SK-N-SH (cell line): ENCODE results near the gene DOCK4. TPM values are rescaled to one million over a fixed set of nuclear protein-coding genes. Genes with fewer than 3 reads are reported as not detected.
"Not testable (repeated sequence)": the region's sequence is repeated elsewhere in the genome, so short reads cannot be mapped to it uniquely, and the experiment has no call there.

ENCODE experiments used
- CTCF ChIA-PET: fragments of 300-600, 350-600 bp; formaldehyde crosslinking; extraction: SDS; loops from one replicate; lab custom pipeline; 2021; lab: Yijun Ruan, JAX
- POLR2A ChIA-PET: fragments of 350-600 bp; sonication (Branson Sonifier 250); formaldehyde crosslinking; extraction: SDS; loops from one replicate; lab custom pipeline; 2020; ENCODE audit warnings: antibody characterized with exemption, inconsistent platforms; lab: Yijun Ruan, JAX
- DNase-seq: peaks from one replicate; pipeline ENCODE4 v3.0.0; 2012
- H2AFZ ChIP-seq: fragments of 200-600 bp; sonication (generic); 2 replicates; pipeline ENCODE4 v1.8.1; 2016; ENCODE audit warnings: antibody characterized with exemption, mild to moderate bottlenecking, low read depth
- H3F3A ChIP-seq: fragments of 200-600 bp; sonication (generic); replicated peaks from 2 replicates; pipeline ENCODE3; 2016; ENCODE audit warnings: antibody characterized with exemption, mild to moderate bottlenecking; ENCODE audit not compliant: insufficient read depth
- H3K27ac ChIP-seq, 2 experiments: fragments of 200-500 bp in 1 of 2; fragments of 200-600 bp in 1 of 2; sonication (Bioruptor generic) in 1 of 2; sonication (generic), shearing (Covaris generic) in 1 of 2; 2 replicates each; pipeline versions ENCODE4 v1.5.1 to v1.6.1; 2014 to 2016; ENCODE audit warnings: low read depth in 2 of 2, inconsistent platforms in 1 of 2, low read length in 1 of 2, mild to moderate bottlenecking in 1 of 2, mixed read lengths in 1 of 2
- H3K27me3 ChIP-seq: fragments of 200-600 bp; sonication (generic), shearing (Covaris generic); 2 replicates; pipeline ENCODE4 v1.6.1; 2016; ENCODE audit warnings: mixed run types; ENCODE audit not compliant: insufficient read depth
- H3K36me3 ChIP-seq, 2 experiments: fragments of 200-500 bp in 1 of 2; fragments of 200-600 bp in 1 of 2; sonication (Bioruptor generic) in 1 of 2; sonication (generic) in 1 of 2; replicated peaks in 1 of 2; 2 replicates each; pipeline versions ENCODE3 to v1.5.1; 2014 to 2016; ENCODE audit warnings: low read length in 1 of 2, mild to moderate bottlenecking in 1 of 2; ENCODE audit not compliant: insufficient read depth in 2 of 2, control insufficient read depth in 1 of 2
- H3K4me1 ChIP-seq, 2 experiments: fragments of 200-500 bp in 1 of 2; fragments of 200-600 bp in 1 of 2; sonication (Bioruptor generic) in 1 of 2; sonication (generic), shearing (Covaris generic) in 1 of 2; 2 replicates each; pipeline versions ENCODE4 v1.5.1 to v1.6.1; 2014 to 2016; ENCODE audit warnings: low read depth in 1 of 2, low read length in 1 of 2, mixed run types in 1 of 2; ENCODE audit not compliant: insufficient read depth in 2 of 2, control insufficient read depth in 1 of 2
- H3K4me2 ChIP-seq: fragments of 200-600 bp; sonication (generic), shearing (Covaris generic); 2 replicates; pipeline ENCODE4 v1.6.1; 2017; ENCODE audit warnings: mixed run types
- H3K4me3 ChIP-seq, 2 experiments: fragments of 200-500 bp in 1 of 2; fragments of 200-600 bp in 1 of 2; sonication (Bioruptor generic) in 1 of 2; sonication (generic), shearing (Covaris generic) in 1 of 2; 2 replicates each; pipeline versions ENCODE4 v1.5.1 to v1.8.1; 2014 to 2016; ENCODE audit warnings: low read depth in 2 of 2, inconsistent platforms in 1 of 2, low read length in 1 of 2, mild to moderate bottlenecking in 1 of 2, mixed read lengths in 1 of 2, moderate library complexity in 1 of 2
- H3K79me2 ChIP-seq: fragments of 200-600 bp; sonication (generic); 2 replicates; pipeline ENCODE4 v1.8.1; 2017; ENCODE audit warnings: mild to moderate bottlenecking; ENCODE audit not compliant: insufficient read depth
- H3K9ac ChIP-seq: fragments of 200-600 bp; sonication (generic); 2 replicates; pipeline ENCODE4 v1.6.1; 2017; ENCODE audit warnings: mixed run types
- H3K9me2 ChIP-seq: fragments of 200-600 bp; sonication (generic); 2 replicates; pipeline ENCODE4 v1.6.1; 2017; ENCODE audit warnings: mixed run types
- H3K9me3 ChIP-seq: fragments of 200-600 bp; sonication (generic); 2 replicates; pipeline ENCODE4 v1.6.1; 2017; ENCODE audit warnings: mixed run types, mild to moderate bottlenecking, moderate library complexity
- H4K20me1 ChIP-seq: fragments of 200-600 bp; sonication (generic); 2 replicates; pipeline ENCODE4 v1.6.1; 2017; ENCODE audit warnings: mild to moderate bottlenecking, mixed run types; ENCODE audit not compliant: insufficient read depth
- CHD2 ChIP-seq: fragments of 150-350 bp; IDR thresholded peaks from 2 replicates; pipeline ENCODE4 v1.6.1; 2018; ENCODE audit warnings: low read length; ENCODE audit not compliant: partially characterized antibody
- CTCF ChIP-seq: fragments of 200-600 bp; sonication (generic); IDR thresholded peaks from 2 replicates; pipeline ENCODE4 v1.6.1; 2017; ENCODE audit warnings: antibody characterized with exemption, mild to moderate bottlenecking, moderate library complexity
- ELF1 ChIP-seq: IDR thresholded peaks from 2 replicates; pipeline ENCODE4 v1.4.0; 2012
- FOSL2 ChIP-seq: IDR thresholded peaks from 2 replicates; pipeline ENCODE4 v1.4.0; 2012; ENCODE audit warnings: low read depth, mild to moderate bottlenecking, moderate library complexity, borderline replicate concordance
- FOXM1 ChIP-seq: IDR thresholded peaks from 2 replicates; pipeline ENCODE4 v1.4.0; 2012; ENCODE audit warnings: low read depth, mild to moderate bottlenecking
- GATA2 ChIP-seq: sonication (generic); formaldehyde crosslinking; IDR thresholded peaks from 2 replicates; pipeline ENCODE4 v1.5.0; 2020; ENCODE audit warnings: mild to moderate bottlenecking, missing genetic modification reagents
- IRF3 ChIP-seq: fragments of 150-350 bp; IDR thresholded peaks from 2 replicates; pipeline ENCODE4 v1.6.1; 2016; ENCODE audit warnings: mild to moderate bottlenecking, low read depth, low read length
- MEF2A ChIP-seq: IDR thresholded peaks from 2 replicates; pipeline ENCODE4 v1.4.0; 2012; ENCODE audit warnings: low read depth, borderline replicate concordance
- MXI1 ChIP-seq: IDR thresholded peaks from 2 replicates; pipeline ENCODE4 v1.6.1; 2012; ENCODE audit warnings: mild to moderate bottlenecking, low read depth, low read length, improper control_type of control experiment
- PBX3 ChIP-seq: IDR thresholded peaks from 2 replicates; pipeline ENCODE4; 2012
- RFX5 ChIP-seq: IDR thresholded peaks from 2 replicates; pipeline ENCODE4 v1.6.1; 2012; ENCODE audit warnings: mild to moderate bottlenecking, improper control_type of control experiment, low read length
- RXRA ChIP-seq: IDR thresholded peaks from 2 replicates; pipeline ENCODE4 v1.4.0; 2012; ENCODE audit warnings: low read depth, mild to moderate bottlenecking, borderline replicate concordance
- SMC3 ChIP-seq: IDR thresholded peaks from 2 replicates; pipeline ENCODE4 v1.6.1; 2012; ENCODE audit warnings: low read depth, low read length, improper control_type of control experiment
- TAF1 ChIP-seq: IDR thresholded peaks from 2 replicates; pipeline ENCODE4 v1.6.1; 2012; ENCODE audit warnings: low read depth, mild to moderate bottlenecking, low read length, moderate library complexity, borderline replicate concordance
- USF1 ChIP-seq: IDR thresholded peaks from 2 replicates; pipeline ENCODE4 v1.4.0; 2012; ENCODE audit warnings: low read depth, borderline replicate concordance
- YY1 ChIP-seq: IDR thresholded peaks from 2 replicates; pipeline ENCODE4 v1.4.0; 2012; ENCODE audit warnings: low read depth, mild to moderate bottlenecking
- WGBS: methylation state at CpG from one replicate; pipeline ENCODE4 v1.1.6; 2017; ENCODE audit warnings: low lambda C conversion rate; 5-methylcytosine and 5-hydroxymethylcytosine counted together
- polyA plus RNA-seq, 3 experiments: library from polyadenylated mRNA; depleted of rRNA; stranded (reverse); fragments of >200 nt; gene quantifications; 2 replicates each; pipeline ENCODE4 v1.2.3, GENCODE V29; 2012

The DOCK4 gene
- polyA plus RNA-seq, 1 of the 3 experiments (the other 2 are of a cell fraction), result 8.5 TPM

- H3F3A ChIP-seq, H3K27me3 ChIP-seq, H4K20me1 ChIP-seq, POLR2A ChIA-PET, H3K9ac ChIP-seq, H3K9me3 ChIP-seq, H2AFZ ChIP-seq, H3K79me2 ChIP-seq, H3K27ac ChIP-seq, H3K36me3 ChIP-seq, DNase-seq, H3K4me3 ChIP-seq, CTCF ChIA-PET, H3K9me2 ChIP-seq, H3K4me2 ChIP-seq: not testable (repeated sequence)
- H3K4me1 ChIP-seq, result peaks cover 7 to 20% of the 10 kb centered on the region in 2 experiments; a peak in 3 of 4 replicates
- 85% methylated on average over 6 of the region's 8 CpGs for WGBS
Measured at GRCh38 chr7:112128461-112129425, 77.5 kb downstream of the DOCK4 start.

GRCh38 chr7:112128041-112128440, 78.2 kb downstream of the DOCK4 start:
- POLR2A ChIA-PET, H2AFZ ChIP-seq, H3K9ac ChIP-seq, H3K27me3 ChIP-seq, H3F3A ChIP-seq, H3K4me2 ChIP-seq, H3K9me2 ChIP-seq, DNase-seq, CTCF ChIA-PET, H3K27ac ChIP-seq, H3K9me3 ChIP-seq, H3K36me3 ChIP-seq, H3K4me3 ChIP-seq, H3K79me2 ChIP-seq, H4K20me1 ChIP-seq: not testable (repeated sequence)
- 94% methylated on average over 13 of the region's 13 CpGs for WGBS
- peaks cover 7 to 19% of the 10 kb centered on the region in 2 experiments; a peak in 3 of 4 replicates for H3K4me1 ChIP-seq

- 96% methylated on average over 2 of the region's 2 CpGs for WGBS
- no peaks in the 10 kb centered on the region for H4K20me1 ChIP-seq
- no peak for DNase-seq
- TF ChIP-seq PBX3 (no peak), ELF1 (no peak), USF1 (no peak), TAF1 (no peak), GATA2 (CRISPR knock-in tag) (no peak), RXRA (no peak), SMC3 (no peak), IRF3 (no peak), MEF2A (no peak), CHD2 (no peak), RFX5 (no peak), CTCF (no peak), YY1 (no peak), MXI1 (no peak), FOSL2 (no peak), FOXM1 (no peak)
Measured at GRCh38 chr7:112125250-112125649, 80.9 kb downstream of the DOCK4 start.

More at GRCh38 chr7:112125250-112125649, 80.9 kb downstream of the DOCK4 start:
- no peak overlapping the region for H3K4me2 ChIP-seq
- CTCF ChIA-PET, result interaction anchor here (0.7 kb wide), 1 partner anchor 69 kb away, joined by 3 read pairs; no protein-coding TSS in a partner anchor
- H3K36me3 ChIP-seq, result no peaks in the 10 kb centered on the region
- no peak overlapping the region for H3K27ac ChIP-seq
- POLR2A ChIA-PET, result no interaction called here
- H2AFZ ChIP-seq, result no peak overlapping the region
- no peak overlapping the region for H3K4me3 ChIP-seq
- H3F3A ChIP-seq, result peaks cover 3% of the 10 kb centered on the region
- no peak overlapping the region for H3K9ac ChIP-seq
- H3K79me2 ChIP-seq, result no peaks in the 10 kb centered on the region
- no peaks in the 10 kb centered on the region for H3K9me2 ChIP-seq
- no peaks in the 10 kb centered on the region for H3K9me3 ChIP-seq
- no peaks in the 10 kb centered on the region for H3K27me3 ChIP-seq
- peaks cover 0 to 3% of the 10 kb centered on the region in 2 experiments; a peak in 2 of 4 replicates for H3K4me1 ChIP-seq
